HepG2 (cell line): Measurements from ENCODE around the gene PIGO. TPM values are rescaled to one million over a fixed set of nuclear protein-coding genes. Genes with fewer than 3 reads are reported as not detected.

ENCODE experiments used
- ATAD3A ChIP-seq: sonication (generic); formaldehyde crosslinking; IDR thresholded peaks from 2 replicates; pipeline ENCODE4 v1.4.0; 2020; ENCODE audit warnings: missing genetic modification reagents
- BRD4 ChIP-seq: sonication (generic); formaldehyde crosslinking; IDR thresholded peaks from 2 replicates; pipeline ENCODE4 v1.4.0; 2020; ENCODE audit warnings: missing genetic modification reagents
- JARID2 ChIP-seq: sonication (generic); formaldehyde crosslinking; IDR thresholded peaks from 2 replicates; pipeline ENCODE4 v1.8.1; 2023; ENCODE audit warnings: missing genetic modification reagents, inconsistent platforms; ENCODE audit not compliant: insufficient replicate concordance
- MYNN ChIP-seq: sonication (generic); formaldehyde crosslinking; IDR thresholded peaks from 2 replicates; pipeline ENCODE4 v1.4.0; 2020; ENCODE audit warnings: mild to moderate bottlenecking, low read depth, missing genetic modification reagents
- RARA ChIP-seq: IDR thresholded peaks from 2 replicates; pipeline ENCODE4 v1.6.1; 2016; ENCODE audit warnings: missing genetic modification reagents, missing compliant biosample characterization
- SPEN ChIP-seq: sonication (generic); formaldehyde crosslinking; IDR thresholded peaks from 2 replicates; pipeline ENCODE4 v1.5.1; 2020; ENCODE audit warnings: low read depth, mild to moderate bottlenecking, missing genetic modification reagents
- TAF15 ChIP-seq: fragments of 200-400 bp; formaldehyde crosslinking; IDR thresholded peaks from one replicate; pipeline ENCODE4 v1.6.1; 2018; ENCODE audit warnings: mild to moderate bottlenecking, low read depth, low read length; ENCODE audit not compliant: poor library complexity, severe bottlenecking
- U2AF1 ChIP-seq: fragments of 200-400 bp; formaldehyde crosslinking; optimal IDR thresholded peaks from 2 replicates; pipeline ENCODE3; 2017; ENCODE audit warnings: mild to moderate bottlenecking, low read depth, low read length
- ZFP36 ChIP-seq: fragments of 150-350 bp; IDR thresholded peaks from 2 replicates; pipeline ENCODE4 v1.6.1; 2018; ENCODE audit warnings: borderline replicate concordance, low read length, low read depth; ENCODE audit not compliant: partially characterized antibody
- ZFP36L2 ChIP-seq: sonication (generic); formaldehyde crosslinking; IDR thresholded peaks from 2 replicates; pipeline ENCODE4 v1.4.0; 2020; ENCODE audit warnings: missing genetic modification reagents
- ZNF329 ChIP-seq: sonication (generic); formaldehyde crosslinking; IDR thresholded peaks from 2 replicates; pipeline ENCODE4 v1.9.0; 2021; ENCODE audit warnings: low read depth, mild to moderate bottlenecking, missing genetic modification reagents
- ZNF343 ChIP-seq: sonication (generic); formaldehyde crosslinking; IDR thresholded peaks from 2 replicates; pipeline ENCODE4 v1.4.0; 2020; ENCODE audit warnings: mild to moderate bottlenecking, missing genetic modification reagents
- ZNF546 ChIP-seq: sonication (generic); formaldehyde crosslinking; conservative IDR thresholded peaks from 2 replicates; pipeline ENCODE4 v1.8.1; 2023; ENCODE audit warnings: mild to moderate bottlenecking, missing genetic modification reagents
- ZNF850 ChIP-seq: sonication (generic); formaldehyde crosslinking; conservative IDR thresholded peaks from 2 replicates; pipeline ENCODE4 v1.9.0; 2021; ENCODE audit warnings: mild to moderate bottlenecking, missing genetic modification reagents
- polyA plus RNA-seq, 8 experiments: library from polyadenylated mRNA; depleted of rRNA in 3 of 8; stranded (reverse) in 7 of 8; unstranded in 1 of 8; fragments of >200 nt; fragmentation: Illumina TruSeq in 4 of 8; extraction: Trizol in 4 of 8; gene quantifications; 2 replicates each; pipeline versions ENCODE4 v1.2.1 to v1.2.3, GENCODE V29; 2011 to 2016; ENCODE audit warnings: low read depth in 4 of 8, missing spikeins in 1 of 8, mixed read lengths in 1 of 8; ENCODE audit not compliant: insufficient read depth in 1 of 8
- total RNA-seq, 5 experiments: library from RNA; depleted of rRNA; stranded (reverse); fragments of >200 nt; fragmentation: Illumina TruSeq; extraction: Trizol; gene quantifications; 2 replicates each; pipeline ENCODE4 v1.2.3, GENCODE V29; 2016; ENCODE audit warnings: low read depth in 1 of 5
- TF ChIP-seq, protein P1 (sequence below): sonication (generic); formaldehyde crosslinking; conservative IDR thresholded peaks from 2 replicates; pipeline ENCODE4 v1.4.0; 2020; ENCODE audit warnings: missing genetic modification reagents
- TF ChIP-seq, protein P2 (sequence below): sonication (generic); formaldehyde crosslinking; IDR thresholded peaks from 2 replicates; pipeline ENCODE4 v1.4.0; 2020; ENCODE audit warnings: missing genetic modification reagents, borderline replicate concordance
- TF ChIP-seq, protein P3 (sequence below): IDR thresholded peaks from 2 replicates; pipeline ENCODE4 v1.6.1; 2016; ENCODE audit warnings: mild to moderate bottlenecking
- TF ChIP-seq, protein P4 (sequence below): sonication (generic); formaldehyde crosslinking; IDR thresholded peaks from 2 replicates; pipeline ENCODE4 v1.4.0; 2020; ENCODE audit warnings: low read depth, mild to moderate bottlenecking, missing genetic modification reagents
- TF ChIP-seq, protein P5 (sequence below): sonication (generic); formaldehyde crosslinking; IDR thresholded peaks from 2 replicates; pipeline ENCODE4 v1.5.0; 2020; ENCODE audit warnings: missing genetic modification reagents
- TF ChIP-seq, protein P6 (sequence below): sonication (generic); formaldehyde crosslinking; IDR thresholded peaks from 2 replicates; pipeline ENCODE4 v1.8.0; 2022; ENCODE audit warnings: low read depth, missing genetic modification reagents

Gene PIGO
- total and polyA plus RNA-seq, 2 of the 13 experiments (the other 11 are each of a cell fraction or from before 2014, with no cell fraction given), result 20.5 to 26.2 TPM

DNA sequence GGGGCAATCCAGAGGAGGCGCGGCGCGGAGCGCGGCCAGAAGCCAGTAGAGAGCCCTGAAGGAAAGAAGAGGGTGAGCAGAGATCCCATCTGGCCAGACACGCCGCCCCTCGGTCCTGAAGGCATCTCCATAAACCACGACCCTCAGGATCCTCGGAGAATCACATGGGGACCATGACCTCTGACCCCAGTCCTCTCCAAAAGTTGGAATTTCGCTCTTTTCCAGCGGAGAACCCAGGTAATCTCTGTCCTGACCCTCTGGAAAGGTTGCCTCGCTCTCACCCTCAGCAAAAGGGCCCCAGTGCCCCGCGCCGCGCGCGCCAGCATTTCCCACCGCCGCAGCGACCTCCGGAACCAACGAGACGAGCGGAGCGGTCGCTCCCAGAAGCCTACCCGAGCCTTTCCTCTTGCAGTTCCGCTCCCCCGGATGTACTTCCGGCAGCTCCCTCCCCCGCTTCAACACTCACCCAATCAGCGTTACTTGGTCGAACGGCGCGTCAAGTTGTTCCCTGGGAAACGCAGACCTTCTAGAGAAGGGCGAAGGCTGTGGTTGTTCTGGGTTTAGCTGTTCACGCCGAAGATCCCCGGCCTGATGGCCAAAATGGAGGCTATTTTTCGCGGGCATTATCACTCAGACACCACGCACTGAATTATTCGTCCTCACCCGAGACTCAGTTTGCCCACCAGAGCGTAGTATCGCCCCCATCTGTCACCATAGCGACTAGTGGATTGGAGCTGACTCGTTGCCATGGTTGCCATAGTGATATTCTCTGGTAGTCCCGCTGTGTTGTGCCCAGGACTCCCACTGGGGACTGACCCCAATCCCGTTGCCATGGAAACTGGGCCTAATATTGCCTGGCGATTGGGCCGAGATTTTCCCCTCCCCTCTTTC, 6.6 kb upstream of the PIGO start, which contains the start of gene STOML2 (continued):
- TF ChIP-seq, protein P1, sequence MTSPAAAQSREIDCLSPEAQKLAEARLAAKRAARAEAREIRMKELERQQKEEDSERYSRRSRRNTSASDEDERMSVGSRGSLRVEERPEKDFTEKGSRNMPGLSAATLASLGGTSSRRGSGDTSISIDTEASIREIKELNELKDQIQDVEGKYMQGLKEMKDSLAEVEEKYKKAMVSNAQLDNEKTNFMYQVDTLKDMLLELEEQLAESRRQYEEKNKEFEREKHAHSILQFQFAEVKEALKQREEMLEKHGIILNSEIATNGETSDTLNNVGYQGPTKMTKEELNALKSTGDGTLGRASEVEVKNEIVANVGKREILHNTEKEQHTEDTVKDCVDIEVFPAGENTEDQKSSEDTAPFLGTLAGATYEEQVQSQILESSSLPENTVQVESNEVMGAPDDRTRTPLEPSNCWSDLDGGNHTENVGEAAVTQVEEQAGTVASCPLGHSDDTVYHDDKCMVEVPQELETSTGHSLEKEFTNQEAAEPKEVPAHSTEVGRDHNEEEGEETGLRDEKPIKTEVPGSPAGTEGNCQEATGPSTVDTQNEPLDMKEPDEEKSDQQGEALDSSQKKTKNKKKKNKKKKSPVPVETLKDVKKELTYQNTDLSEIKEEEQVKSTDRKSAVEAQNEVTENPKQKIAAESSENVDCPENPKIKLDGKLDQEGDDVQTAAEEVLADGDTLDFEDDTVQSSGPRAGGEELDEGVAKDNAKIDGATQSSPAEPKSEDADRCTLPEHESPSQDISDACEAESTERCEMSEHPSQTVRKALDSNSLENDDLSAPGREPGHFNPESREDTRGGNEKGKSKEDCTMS (CRISPR knock-in tag), result no peak
- TF ChIP-seq, protein P2, sequence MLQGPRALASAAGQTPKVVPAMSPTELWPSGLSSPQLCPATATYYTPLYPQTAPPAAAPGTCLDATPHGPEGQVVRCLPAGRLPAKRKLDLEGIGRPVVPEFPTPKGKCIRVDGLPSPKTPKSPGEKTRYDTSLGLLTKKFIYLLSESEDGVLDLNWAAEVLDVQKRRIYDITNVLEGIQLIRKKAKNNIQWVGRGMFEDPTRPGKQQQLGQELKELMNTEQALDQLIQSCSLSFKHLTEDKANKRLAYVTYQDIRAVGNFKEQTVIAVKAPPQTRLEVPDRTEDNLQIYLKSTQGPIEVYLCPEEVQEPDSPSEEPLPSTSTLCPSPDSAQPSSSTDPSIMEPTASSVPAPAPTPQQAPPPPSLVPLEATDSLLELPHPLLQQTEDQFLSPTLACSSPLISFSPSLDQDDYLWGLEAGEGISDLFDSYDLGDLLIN, result no peak
- TF ChIP-seq SPEN (CRISPR knock-in tag), result peak; percentile 97
- TF ChIP-seq TAF15, result no peak
- TF ChIP-seq U2AF1, result no peak
- TF ChIP-seq ZNF329 (CRISPR knock-in tag), result peak; percentile 52; the same call in 1 of the 2 replicates
- TF ChIP-seq, protein P3, sequence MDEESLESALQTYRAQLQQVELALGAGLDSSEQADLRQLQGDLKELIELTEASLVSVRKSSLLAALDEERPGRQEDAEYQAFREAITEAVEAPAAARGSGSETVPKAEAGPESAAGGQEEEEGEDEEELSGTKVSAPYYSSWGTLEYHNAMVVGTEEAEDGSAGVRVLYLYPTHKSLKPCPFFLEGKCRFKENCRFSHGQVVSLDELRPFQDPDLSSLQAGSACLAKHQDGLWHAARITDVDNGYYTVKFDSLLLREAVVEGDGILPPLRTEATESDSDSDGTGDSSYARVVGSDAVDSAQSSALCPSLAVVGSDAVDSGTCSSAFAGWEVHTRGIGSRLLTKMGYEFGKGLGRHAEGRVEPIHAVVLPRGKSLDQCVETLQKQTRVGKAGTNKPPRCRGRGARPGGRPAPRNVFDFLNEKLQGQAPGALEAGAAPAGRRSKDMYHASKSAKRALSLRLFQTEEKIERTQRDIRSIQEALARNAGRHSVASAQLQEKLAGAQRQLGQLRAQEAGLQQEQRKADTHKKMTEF (CRISPR knock-in tag), result peak; percentile 96
- peak; percentile 23; the same call in 1 of the 2 replicates for TF ChIP-seq RARA (CRISPR knock-in tag)
- TF ChIP-seq, protein P4, sequence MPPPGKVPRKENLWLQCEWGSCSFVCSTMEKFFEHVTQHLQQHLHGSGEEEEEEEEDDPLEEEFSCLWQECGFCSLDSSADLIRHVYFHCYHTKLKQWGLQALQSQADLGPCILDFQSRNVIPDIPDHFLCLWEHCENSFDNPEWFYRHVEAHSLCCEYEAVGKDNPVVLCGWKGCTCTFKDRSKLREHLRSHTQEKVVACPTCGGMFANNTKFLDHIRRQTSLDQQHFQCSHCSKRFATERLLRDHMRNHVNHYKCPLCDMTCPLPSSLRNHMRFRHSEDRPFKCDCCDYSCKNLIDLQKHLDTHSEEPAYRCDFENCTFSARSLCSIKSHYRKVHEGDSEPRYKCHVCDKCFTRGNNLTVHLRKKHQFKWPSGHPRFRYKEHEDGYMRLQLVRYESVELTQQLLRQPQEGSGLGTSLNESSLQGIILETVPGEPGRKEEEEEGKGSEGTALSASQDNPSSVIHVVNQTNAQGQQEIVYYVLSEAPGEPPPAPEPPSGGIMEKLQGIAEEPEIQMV, result no peak
- peak; percentile 88 for TF ChIP-seq BRD4 (CRISPR knock-in tag)
- TF ChIP-seq ZFP36L2 (CRISPR knock-in tag), result no peak
- no peak for TF ChIP-seq ZNF850
- no peak for TF ChIP-seq ZNF343 (CRISPR knock-in tag)
- no peak for TF ChIP-seq JARID2 (CRISPR knock-in tag)
- no peak for TF ChIP-seq ZFP36
- no peak for TF ChIP-seq ATAD3A
- TF ChIP-seq MYNN (CRISPR knock-in tag), result no peak
- TF ChIP-seq ZNF546, result no peak
- TF ChIP-seq, protein P5, sequence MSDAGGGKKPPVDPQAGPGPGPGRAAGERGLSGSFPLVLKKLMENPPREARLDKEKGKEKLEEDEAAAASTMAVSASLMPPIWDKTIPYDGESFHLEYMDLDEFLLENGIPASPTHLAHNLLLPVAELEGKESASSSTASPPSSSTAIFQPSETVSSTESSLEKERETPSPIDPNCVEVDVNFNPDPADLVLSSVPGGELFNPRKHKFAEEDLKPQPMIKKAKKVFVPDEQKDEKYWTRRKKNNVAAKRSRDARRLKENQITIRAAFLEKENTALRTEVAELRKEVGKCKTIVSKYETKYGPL, result no peak
- TF ChIP-seq, protein P6, sequence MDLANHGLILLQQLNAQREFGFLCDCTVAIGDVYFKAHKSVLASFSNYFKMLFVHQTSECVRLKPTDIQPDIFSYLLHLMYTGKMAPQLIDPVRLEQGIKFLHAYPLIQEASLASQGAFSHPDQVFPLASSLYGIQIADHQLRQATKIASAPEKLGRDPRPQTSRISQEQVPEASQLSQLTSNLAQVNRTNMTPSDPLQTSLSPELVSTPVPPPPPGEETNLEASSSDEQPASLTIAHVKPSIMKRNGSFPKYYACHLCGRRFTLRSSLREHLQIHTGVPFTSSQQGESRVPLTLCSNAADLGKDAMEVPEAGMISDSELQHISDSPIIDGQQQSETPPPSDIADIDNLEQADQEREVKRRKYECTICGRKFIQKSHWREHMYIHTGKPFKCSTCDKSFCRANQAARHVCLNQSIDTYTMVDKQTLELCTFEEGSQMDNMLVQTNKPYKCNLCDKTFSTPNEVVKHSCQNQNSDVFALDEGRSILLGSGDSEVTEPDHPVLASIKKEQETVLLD (CRISPR knock-in tag), result peak; percentile 75
